ENCODE measurements around the gene PTPRE.

GRCh38 chr10:127903789-127904188, 3.1 kb upstream of the PTPRE start:
- TF ChIP-seq CTCF (IDR thresholded peaks at IDR 0.05; ENCODE audit: low read depth, low read length, poor library complexity, severe bottlenecking): no peak
- no peak for TF ChIP-seq EZH2phosphoT487 (IDR thresholded peaks at IDR 0.05; ENCODE audit: borderline replicate concordance, low read length)
